Natural killer cell (primary cell): ENCODE data around the gene CENPB. TPM values are rescaled to one million over a fixed set of nuclear protein-coding genes. Genes with fewer than 3 reads are reported as not detected.

Experiments used
- ATAC-seq, 3 donors: fragments of 150-1000 bp in 2 of 3; fragments of 200-7000 bp in 1 of 3; cut with Tn5 transposase; 1 replicate in 1 of 3; 2 replicates in 2 of 3; pipeline ENCODE4 v1.10.0; 2021; ENCODE audit warnings: mild to moderate bottlenecking in 2 of 3, moderate library complexity in 2 of 3
- DNase-seq, 2 donors: peaks; one replicate each; pipeline versions ENCODE4 v3.0.0 to v3.0.0-alpha.2; 2013 to 2021; ENCODE audit warnings: mixed read lengths in 1 of 2
- H3K27ac ChIP-seq: one replicate; pipeline ENCODE4 v1.5.1; 2013; ENCODE audit warnings: mild to moderate bottlenecking, low read length
- H3K27me3 ChIP-seq: one replicate; pipeline ENCODE4 v1.6.1; 2013; ENCODE audit warnings: low read length; ENCODE audit not compliant: control insufficient read depth, insufficient read depth
- H3K36me3 ChIP-seq: one replicate; pipeline ENCODE4 v1.6.1; 2013; ENCODE audit warnings: low read length; ENCODE audit not compliant: control insufficient read depth, insufficient read depth
- H3K4me1 ChIP-seq: one replicate; pipeline ENCODE4 v1.6.1; 2013; ENCODE audit warnings: low read length; ENCODE audit not compliant: control insufficient read depth, insufficient read depth
- H3K4me3 ChIP-seq: one replicate; pipeline ENCODE4 v1.5.1; 2013; ENCODE audit warnings: low read length
- H3K9me3 ChIP-seq: one replicate; pipeline ENCODE4 v1.6.1; 2013; ENCODE audit warnings: low read length; ENCODE audit not compliant: control insufficient read depth, insufficient read depth
- H3K27ac Mint-ChIP-seq, 2 donors: one replicate each; pipeline ENCODE4 v1.8.0; 2022; ENCODE audit warnings: mild to moderate bottlenecking in 2 of 2, mixed read lengths in 2 of 2, moderate library complexity in 1 of 2
- H3K27me3 Mint-ChIP-seq, 2 donors: one replicate each; pipeline ENCODE4 v1.8.0; 2022; ENCODE audit warnings: low read depth in 2 of 2, mixed read lengths in 2 of 2
- H3K36me3 Mint-ChIP-seq: one replicate; pipeline ENCODE4 v1.8.0; 2022; ENCODE audit warnings: mixed read lengths
- H3K4me1 Mint-ChIP-seq, 2 donors: one replicate each; pipeline ENCODE4 v1.8.0; 2022; ENCODE audit warnings: mixed read lengths in 2 of 2
- H3K4me3 Mint-ChIP-seq: one replicate; pipeline ENCODE4 v1.8.0; 2022; ENCODE audit warnings: mild to moderate bottlenecking, moderate library complexity, mixed read lengths
- H3K9me3 Mint-ChIP-seq, 2 donors: one replicate each; pipeline ENCODE4 v1.8.0; 2022; ENCODE audit warnings: mixed read lengths in 2 of 2
- CTCF ChIP-seq: fragments of 200-600 bp; IDR thresholded peaks from one replicate; pipeline ENCODE4 v1.8.0; 2022; ENCODE audit warnings: antibody characterized with exemption
- WGBS: methylation state at CpG from one replicate; pipeline ENCODE4 v1.1.7; 2013; ENCODE audit warnings: missing lambda C conversion rate; ENCODE audit not compliant: insufficient coverage; 5-methylcytosine and 5-hydroxymethylcytosine counted together
- intact Hi-C: fragments of 100-400 bp; cut with micrococcal nuclease; formaldehyde crosslinking; loops from one replicate; pipeline ENCODE4 v1.14.2; 2022
- total RNA-seq, 4 donors: library from RNA; stranded (reverse); fragments of 120-200 nt in 1 of 4; gene quantifications; one replicate each; pipeline versions ENCODE4 v1.2.3 to v1.2.4, GENCODE V29; 2013 to 2022

The CENPB gene
- total RNA-seq, 3 donors from 2014 or later (not counting 1 experiment from before 2014, with no cell fraction given): 46.7 to 62.6 (median 55.4) TPM

- Mint-ChIP-seq H3K27ac (no peak overlapping the region), H3K4me1 (peaks cover 0 to 4% of the 10 kb centered on the region in 2 donors), H3K36me3 (no peaks in the 10 kb centered on the region), H3K27me3 (no peaks in the 10 kb centered on the region), H3K9me3 (no peaks in the 10 kb centered on the region), H3K4me3 (no peak overlapping the region)
- no peaks in the 10 kb centered on the region for H3K27me3 ChIP-seq
- WGBS: 91% methylated on average over 7 of the region's 7 CpGs
- no peaks in the 10 kb centered on the region for H3K4me1 ChIP-seq
- ATAC-seq: no peak
- H3K36me3 ChIP-seq: no peaks in the 10 kb centered on the region
- no peak for DNase-seq
- H3K9me3 ChIP-seq: no peaks in the 10 kb centered on the region
- TF ChIP-seq CTCF: no peak
- no peak overlapping the region for H3K27ac ChIP-seq
- intact Hi-C loops: no loop called here
- no peak overlapping the region for H3K4me3 ChIP-seq
These were observed 31.3 kb downstream of the CENPB start for GRCh38 chr20:3755269-3755668.

- Mint-ChIP-seq H3K4me1 (peaks cover 0 to 4% of the 10 kb centered on the region in 2 donors), H3K27me3 (no peaks in the 10 kb centered on the region), H3K27ac (no peak overlapping the region), H3K4me3 (no peak overlapping the region), H3K36me3 (no peaks in the 10 kb centered on the region), H3K9me3 (no peaks in the 10 kb centered on the region)
- no peak for TF ChIP-seq CTCF
- no peaks in the 10 kb centered on the region for H3K27me3 ChIP-seq
- H3K4me3 ChIP-seq: no peak overlapping the region
- H3K4me1 ChIP-seq: no peaks in the 10 kb centered on the region
- no peak overlapping the region for H3K27ac ChIP-seq
- WGBS: 93% methylated on average over 16 of the region's 16 CpGs
- DNase-seq (no peak), ATAC-seq (no peak)
- intact Hi-C loops: no loop called here
- H3K36me3 ChIP-seq: no peaks in the 10 kb centered on the region
- no peaks in the 10 kb centered on the region for H3K9me3 ChIP-seq
These were observed 32.3 kb downstream of the CENPB start for GRCh38 chr20:3754276-3754630.

GRCh38 chr20:3753501-3754275 is 32.9 kb downstream of the CENPB start:
- no peak overlapping the region for H3K27ac Mint-ChIP-seq
- no peak overlapping the region for H3K4me3 Mint-ChIP-seq
- no peak for ATAC-seq
- peaks cover 0 to 4% of the 10 kb centered on the region in 2 donors for H3K4me1 Mint-ChIP-seq
- no peak for DNase-seq
- Histone ChIP-seq H3K9me3 (no peaks in the 10 kb centered on the region), H3K4me1 (no peaks in the 10 kb centered on the region), H3K27ac (no peak overlapping the region), H3K27me3 (no peaks in the 10 kb centered on the region), H3K36me3 (no peaks in the 10 kb centered on the region), H3K4me3 (no peak overlapping the region)
- H3K36me3 Mint-ChIP-seq: no peaks in the 10 kb centered on the region
- H3K9me3 Mint-ChIP-seq: no peaks in the 10 kb centered on the region
- H3K27me3 Mint-ChIP-seq: no peaks in the 10 kb centered on the region
- TF ChIP-seq CTCF: no peak
- intact Hi-C loops: loop anchor here (1.0 kb wide), 2 partner anchors 102 to 332 kb away; no protein-coding TSS in a partner anchor
- WGBS: 92% methylated on average over 20 of the region's 26 CpGs
